Thyroid gland (tissue), 4 donors: ENCODE measurements around the gene HK2.

Source experiments
- POLR2A ChIP-seq, 2 donors: fragments of 450-650 bp; IDR thresholded peaks; one replicate each; pipeline ENCODE4 v1.6.1; 2017; ENCODE audit warnings: antibody characterized with exemption in 2 of 2, mild to moderate bottlenecking in 2 of 2, moderate library complexity in 1 of 2
- TF ChIP-seq, protein P1 (sequence below), 6 experiments: fragments of 200-600 bp in 3 of 6; fragments of 450-650 bp in 3 of 6; sonication (generic) in 3 of 6; IDR thresholded peaks; one replicate each; pipeline ENCODE4 v1.5.1; 2016 to 2019; ENCODE audit warnings: antibody characterized with exemption in 6 of 6, mild to moderate bottlenecking in 2 of 6, inconsistent platforms in 1 of 6, moderate library complexity in 1 of 6

DNA sequence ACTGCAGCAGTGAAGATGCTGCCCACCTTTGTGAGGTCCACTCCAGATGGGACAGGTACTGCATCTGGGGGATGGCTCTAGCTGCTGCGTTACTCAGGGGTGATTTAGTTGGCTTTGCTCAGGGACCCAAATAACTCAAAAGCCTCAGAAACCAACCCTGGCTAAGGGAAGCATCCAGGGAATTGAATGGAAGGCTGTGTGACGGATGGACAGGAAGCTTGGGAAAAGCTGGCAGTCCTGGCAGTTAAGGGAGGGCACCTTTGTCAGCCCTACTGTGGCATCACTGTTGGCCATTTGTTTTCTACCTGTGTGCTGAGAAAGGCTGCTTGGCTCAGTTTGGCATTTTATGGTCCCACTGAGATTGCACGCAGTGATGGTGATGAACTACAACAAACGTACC, 20.5 kb downstream of the HK2 start:
- TF ChIP-seq, protein P1, sequence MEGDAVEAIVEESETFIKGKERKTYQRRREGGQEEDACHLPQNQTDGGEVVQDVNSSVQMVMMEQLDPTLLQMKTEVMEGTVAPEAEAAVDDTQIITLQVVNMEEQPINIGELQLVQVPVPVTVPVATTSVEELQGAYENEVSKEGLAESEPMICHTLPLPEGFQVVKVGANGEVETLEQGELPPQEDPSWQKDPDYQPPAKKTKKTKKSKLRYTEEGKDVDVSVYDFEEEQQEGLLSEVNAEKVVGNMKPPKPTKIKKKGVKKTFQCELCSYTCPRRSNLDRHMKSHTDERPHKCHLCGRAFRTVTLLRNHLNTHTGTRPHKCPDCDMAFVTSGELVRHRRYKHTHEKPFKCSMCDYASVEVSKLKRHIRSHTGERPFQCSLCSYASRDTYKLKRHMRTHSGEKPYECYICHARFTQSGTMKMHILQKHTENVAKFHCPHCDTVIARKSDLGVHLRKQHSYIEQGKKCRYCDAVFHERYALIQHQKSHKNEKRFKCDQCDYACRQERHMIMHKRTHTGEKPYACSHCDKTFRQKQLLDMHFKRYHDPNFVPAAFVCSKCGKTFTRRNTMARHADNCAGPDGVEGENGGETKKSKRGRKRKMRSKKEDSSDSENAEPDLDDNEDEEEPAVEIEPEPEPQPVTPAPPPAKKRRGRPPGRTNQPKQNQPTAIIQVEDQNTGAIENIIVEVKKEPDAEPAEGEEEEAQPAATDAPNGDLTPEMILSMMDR (IDR thresholded peaks at IDR 0.05): no peak
- TF ChIP-seq POLR2A (IDR thresholded peaks at IDR 0.05): no peak
